Osteocyte (in vitro differentiated cells): ENCODE data around the gene PFDN2. TPM values are rescaled to one million over a fixed set of nuclear protein-coding genes. Genes with fewer than 3 reads are reported as not detected.

Experiments used
- DNase-seq: peaks from one replicate; pipeline ENCODE4 v3.0.0; 2021; ENCODE audit warnings: mixed read lengths; ENCODE audit not compliant: unreplicated experiment; ENCODE audit errors: extremely low spot score
- H3K27ac Mint-ChIP-seq: one replicate; pipeline ENCODE4 v1.8.0; 2021; ENCODE audit warnings: mild to moderate bottlenecking, mixed read lengths; ENCODE audit not compliant: unreplicated experiment
- H3K27me3 Mint-ChIP-seq: one replicate; pipeline ENCODE4 v1.8.0; 2021; ENCODE audit warnings: mixed read lengths; ENCODE audit not compliant: unreplicated experiment
- H3K36me3 Mint-ChIP-seq: one replicate; pipeline ENCODE4 v1.8.0; 2021; ENCODE audit warnings: mixed read lengths; ENCODE audit not compliant: unreplicated experiment
- H3K4me1 Mint-ChIP-seq: one replicate; pipeline ENCODE4 v1.8.0; 2021; ENCODE audit warnings: mixed read lengths; ENCODE audit not compliant: unreplicated experiment
- H3K4me3 Mint-ChIP-seq: one replicate; pipeline ENCODE4 v1.8.0; 2021; ENCODE audit warnings: mild to moderate bottlenecking, moderate library complexity, mixed read lengths; ENCODE audit not compliant: unreplicated experiment
- H3K9me3 Mint-ChIP-seq: one replicate; pipeline ENCODE4 v1.8.0; 2021; ENCODE audit warnings: mixed read lengths; ENCODE audit not compliant: unreplicated experiment
- CTCF ChIP-seq: fragments of 200-600 bp; sonication (generic); IDR thresholded peaks from 2 replicates; pipeline ENCODE4 v1.5.0; 2021; ENCODE audit warnings: antibody characterized with exemption, mild to moderate bottlenecking, moderate library complexity
- total RNA-seq: library from RNA; stranded (reverse); gene quantifications from 2 replicates; pipeline ENCODE4 v1.2.1, GENCODE V29; 2021

PFDN2 gene
- total RNA-seq, 1 donor from 2014 or later = 48.9 TPM

GRCh38 chr1:161051219-161051618 is 66.6 kb downstream of the PFDN2 start:
- Mint-ChIP-seq H3K27ac (no peak overlapping the region), H3K4me1 (peaks cover 2% of the 10 kb centered on the region), H3K27me3 (peaks cover 3% of the 10 kb centered on the region), H3K36me3 (peaks cover 4% of the 10 kb centered on the region), H3K9me3 (peaks cover 24% of the 10 kb centered on the region), H3K4me3 (no peak overlapping the region)
- TF ChIP-seq CTCF = no peak
- no peak for DNase-seq

Other genes with a start within 250 kb of the PFDN2 start
- gene ITLN1, start 232.9 kb downstream of the PFDN2 start, total RNA-seq = not detected in 2 replicates
- gene ITLN2, start 163.2 kb downstream of the PFDN2 start, total RNA-seq = not detected in 2 replicates
- 1.4 and 1.5 TPM in 2 replicates for gene F11R, start 96.9 kb downstream of the PFDN2 start, total RNA-seq
- gene TSTD1, start 79.1 kb downstream of the PFDN2 start, total RNA-seq = 0.73 TPM in 1 of 2 replicates, not detected in the other
- 51.5 and 57.2 TPM in 2 replicates for gene USF1, start 72.1 kb downstream of the PFDN2 start, total RNA-seq
- not detected in 2 replicates for gene ARHGAP30, start 48.1 kb downstream of the PFDN2 start, total RNA-seq
- not detected in 2 replicates for gene NECTIN4, start 28.5 kb downstream of the PFDN2 start, total RNA-seq
- gene KLHDC9, start 19.7 kb downstream of the PFDN2 start, total RNA-seq = 3.6 and 3.7 TPM in 2 replicates
- 31.2 and 33.2 TPM in 2 replicates for gene NIT1, start 68 bp upstream of the PFDN2 start, total RNA-seq
- gene DEDD, start 14.6 kb upstream of the PFDN2 start, total RNA-seq = 40.8 and 43.1 TPM in 2 replicates
- 98.2 and 100 TPM in 2 replicates for gene UFC1, start 35.9 kb upstream of the PFDN2 start, total RNA-seq
- 25.5 and 27.5 TPM in 2 replicates for gene USP21, start 41.5 kb upstream of the PFDN2 start, total RNA-seq
- 37.1 and 37.9 TPM in 2 replicates for gene PPOX, start 48.4 kb upstream of the PFDN2 start, total RNA-seq
- 21.7 and 24.3 TPM in 2 replicates for gene B4GALT3, start 59.5 kb upstream of the PFDN2 start, total RNA-seq
- 1.2 TPM in 2 replicates for gene ADAMTS4, start 81.0 kb upstream of the PFDN2 start, total RNA-seq
- 82.0 and 82.5 TPM in 2 replicates for gene NDUFS2, start 84.3 kb upstream of the PFDN2 start, total RNA-seq
- not detected in 2 replicates for gene FCER1G, start 97.3 kb upstream of the PFDN2 start, total RNA-seq
- gene APOA2, start 105.6 kb upstream of the PFDN2 start, total RNA-seq = not detected in 2 replicates
- 8.6 and 10.3 TPM in 2 replicates for gene TOMM40L, start 108.0 kb upstream of the PFDN2 start, total RNA-seq
- gene NR1I3, start 120.2 kb upstream of the PFDN2 start, total RNA-seq = not detected in 2 replicates
- not detected in 2 replicates for gene PCP4L1, start 140.7 kb upstream of the PFDN2 start, total RNA-seq
- gene MPZ, start 191.9 kb upstream of the PFDN2 start, total RNA-seq = 0.44 and 0.81 TPM in 2 replicates
- gene SDHC, start 196.3 kb upstream of the PFDN2 start, total RNA-seq = 148 and 164 TPM in 2 replicates
- gene CFAP126, start 249.8 kb upstream of the PFDN2 start, total RNA-seq = not detected in 2 replicates